ENCODE results near the gene RNF17. TPM values are rescaled to one million over a fixed set of nuclear protein-coding genes. Genes with fewer than 3 reads are reported as not detected.

The RNF17 gene
- total RNA-seq, 1 donor from 2014 or later: not detected

DNA sequence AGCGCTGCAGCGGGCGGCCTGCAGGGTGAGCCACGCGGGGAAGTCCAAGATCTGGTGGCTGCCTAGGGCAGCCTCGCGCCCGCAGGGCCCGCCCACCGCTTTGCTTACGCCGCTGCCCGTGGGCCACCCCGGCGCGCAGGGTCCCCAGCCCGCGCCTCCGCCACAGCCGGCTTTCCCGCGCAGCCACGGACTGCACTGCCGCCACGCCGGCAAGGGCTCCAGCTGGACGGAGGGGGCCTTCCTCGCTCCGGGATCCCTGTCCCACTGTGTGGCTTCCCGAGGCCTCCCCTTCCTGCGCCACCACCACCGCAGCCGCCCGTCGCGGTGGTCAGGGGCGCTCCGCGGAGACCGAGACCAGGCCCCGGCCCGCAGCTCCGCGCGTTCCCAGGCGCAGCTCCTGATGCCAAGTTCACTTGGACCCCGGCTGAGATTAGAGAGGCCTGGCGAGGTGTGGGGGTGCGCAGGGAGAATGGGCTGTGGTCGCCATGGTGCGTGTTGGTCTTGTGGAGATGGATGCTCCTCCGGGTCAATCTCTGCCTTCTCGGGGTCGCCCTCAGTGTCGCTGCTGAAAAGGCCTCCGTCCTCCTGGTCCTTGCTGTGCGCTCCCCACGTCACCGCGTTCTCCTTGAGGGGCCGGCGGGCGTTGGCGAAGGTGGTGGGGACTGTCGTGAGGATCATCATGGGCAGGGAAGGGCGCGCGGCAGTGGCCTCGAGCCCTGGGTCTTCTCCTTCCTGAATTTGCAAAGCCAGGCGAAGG is 17.9 kb upstream of the RNF17 start:
- H3K36me3 Mint-ChIP-seq (ENCODE audit: low read depth): no peaks in the 10 kb centered on the region
- no peaks in the 10 kb centered on the region for H3K9me3 Mint-ChIP-seq
- H3K27me3 Mint-ChIP-seq: peaks cover 36% of the 10 kb centered on the region
- no peak overlapping the region for H3K4me3 Mint-ChIP-seq
- H3K27ac Mint-ChIP-seq: no peak overlapping the region
- H3K4me1 Mint-ChIP-seq: peaks cover 18% of the 10 kb centered on the region
- intact Hi-C loops (cut with micrococcal nuclease): no loop called here
- CTCF ChIA-PET: no interaction called here
- ATAC-seq (ENCODE audit: low read depth) (no peak), DNase-seq (no peak)
- TF ChIP-seq, protein P1, sequence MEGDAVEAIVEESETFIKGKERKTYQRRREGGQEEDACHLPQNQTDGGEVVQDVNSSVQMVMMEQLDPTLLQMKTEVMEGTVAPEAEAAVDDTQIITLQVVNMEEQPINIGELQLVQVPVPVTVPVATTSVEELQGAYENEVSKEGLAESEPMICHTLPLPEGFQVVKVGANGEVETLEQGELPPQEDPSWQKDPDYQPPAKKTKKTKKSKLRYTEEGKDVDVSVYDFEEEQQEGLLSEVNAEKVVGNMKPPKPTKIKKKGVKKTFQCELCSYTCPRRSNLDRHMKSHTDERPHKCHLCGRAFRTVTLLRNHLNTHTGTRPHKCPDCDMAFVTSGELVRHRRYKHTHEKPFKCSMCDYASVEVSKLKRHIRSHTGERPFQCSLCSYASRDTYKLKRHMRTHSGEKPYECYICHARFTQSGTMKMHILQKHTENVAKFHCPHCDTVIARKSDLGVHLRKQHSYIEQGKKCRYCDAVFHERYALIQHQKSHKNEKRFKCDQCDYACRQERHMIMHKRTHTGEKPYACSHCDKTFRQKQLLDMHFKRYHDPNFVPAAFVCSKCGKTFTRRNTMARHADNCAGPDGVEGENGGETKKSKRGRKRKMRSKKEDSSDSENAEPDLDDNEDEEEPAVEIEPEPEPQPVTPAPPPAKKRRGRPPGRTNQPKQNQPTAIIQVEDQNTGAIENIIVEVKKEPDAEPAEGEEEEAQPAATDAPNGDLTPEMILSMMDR (IDR thresholded peaks at IDR 0.05): no peak
- POLR2A ChIA-PET: no interaction called here

DNA sequence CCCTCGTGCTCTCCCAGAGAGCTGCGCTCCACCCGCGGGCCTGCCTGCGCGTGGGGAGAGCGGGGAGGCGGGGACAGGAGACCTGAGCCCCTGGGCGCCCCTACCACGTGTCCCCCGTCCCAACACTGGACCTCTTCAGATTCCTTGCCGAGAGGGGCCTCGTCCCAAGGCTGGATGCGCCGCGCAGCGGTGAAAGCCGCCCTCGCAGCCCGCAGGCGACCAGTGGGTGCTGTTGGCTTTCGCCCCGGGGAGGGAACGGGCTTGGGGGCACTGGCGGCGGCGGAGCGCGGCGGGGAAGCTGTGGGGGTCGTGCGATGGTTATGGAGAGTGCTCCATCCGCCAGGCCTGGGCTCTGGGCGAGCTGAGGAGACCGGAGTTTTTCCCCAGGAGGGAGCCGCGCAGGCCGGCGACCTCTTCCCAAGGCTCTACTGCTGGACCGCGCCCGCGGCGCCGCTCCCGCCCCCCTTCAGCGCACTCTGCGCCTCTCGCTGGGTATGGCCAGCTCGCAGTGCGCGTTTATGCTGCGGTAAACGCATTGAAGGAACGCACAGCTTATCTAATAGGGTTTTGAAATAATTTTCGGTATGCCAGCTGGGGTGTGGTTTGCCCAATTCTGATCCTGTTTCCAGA is 17.2 kb upstream of the RNF17 start:
- DNase-seq: no peak
- CTCF ChIA-PET: no interaction called here
- intact Hi-C loops (cut with micrococcal nuclease): no loop called here
- no peak overlapping the region for H3K4me3 Mint-ChIP-seq
- H3K27ac Mint-ChIP-seq: no peak overlapping the region
- H3K9me3 Mint-ChIP-seq: no peaks in the 10 kb centered on the region
- TF ChIP-seq, protein P1 (IDR thresholded peaks at IDR 0.05): no peak
- POLR2A ChIA-PET: no interaction called here
- peaks cover 36% of the 10 kb centered on the region for H3K27me3 Mint-ChIP-seq
- peaks cover 18% of the 10 kb centered on the region for H3K4me1 Mint-ChIP-seq
- H3K36me3 Mint-ChIP-seq (ENCODE audit: low read depth): no peaks in the 10 kb centered on the region
- no peak for ATAC-seq (ENCODE audit: low read depth)

DNA sequence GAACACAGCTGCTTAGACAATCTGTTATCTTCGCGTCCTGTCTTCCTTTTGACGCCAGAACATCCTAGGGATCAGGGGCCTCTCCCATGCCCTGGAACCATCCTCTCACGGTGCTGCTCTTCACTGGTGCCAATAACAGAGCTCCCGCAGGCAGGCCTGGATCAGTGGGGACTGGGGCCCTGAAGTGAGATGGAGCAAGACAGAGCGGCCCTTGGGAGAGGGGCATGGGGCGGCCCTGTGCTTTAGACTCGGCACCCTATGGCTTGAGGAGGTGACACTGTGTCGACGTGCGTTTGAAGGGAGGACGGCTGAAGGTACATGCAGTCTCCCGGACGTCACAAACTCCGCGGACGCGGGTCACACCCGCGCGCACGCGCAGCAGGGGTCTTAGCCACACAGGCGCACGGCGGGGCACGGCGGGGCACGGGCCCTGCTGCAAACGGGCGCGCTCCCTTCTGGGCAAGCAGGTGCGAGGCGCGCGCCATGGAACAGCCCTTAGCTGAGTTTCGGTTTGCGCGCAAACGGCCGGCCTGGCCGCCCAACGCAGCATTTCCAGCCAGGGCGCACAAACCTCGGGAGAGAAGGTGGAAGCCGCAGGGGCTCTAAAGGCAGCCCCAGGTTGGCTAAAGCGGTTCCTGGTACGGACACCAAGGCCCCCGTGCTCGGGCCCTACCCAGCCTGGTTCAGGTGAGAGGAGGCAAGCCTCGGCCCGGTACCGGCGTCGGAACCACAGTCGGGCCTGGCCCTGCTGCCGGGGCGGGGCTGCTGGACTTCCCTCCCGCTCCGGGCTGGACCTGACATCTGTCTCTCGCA is 16.5 kb upstream of the RNF17 start:
- TF ChIP-seq, protein P1 (IDR thresholded peaks at IDR 0.05): no peak
- no peaks in the 10 kb centered on the region for H3K36me3 Mint-ChIP-seq (ENCODE audit: low read depth)
- ChIA-PET CTCF (no interaction called here), POLR2A (no interaction called here)
- H3K27me3 Mint-ChIP-seq: peaks cover 36% of the 10 kb centered on the region
- peaks cover 18% of the 10 kb centered on the region for H3K4me1 Mint-ChIP-seq
- H3K9me3 Mint-ChIP-seq: no peaks in the 10 kb centered on the region
- peak overlapping the region; percentile 66 for H3K4me3 Mint-ChIP-seq
- no peak overlapping the region for H3K27ac Mint-ChIP-seq
- DNase-seq: no peak
- no peak for ATAC-seq (ENCODE audit: low read depth)
- intact Hi-C loops (cut with micrococcal nuclease): no loop called here

DNA sequence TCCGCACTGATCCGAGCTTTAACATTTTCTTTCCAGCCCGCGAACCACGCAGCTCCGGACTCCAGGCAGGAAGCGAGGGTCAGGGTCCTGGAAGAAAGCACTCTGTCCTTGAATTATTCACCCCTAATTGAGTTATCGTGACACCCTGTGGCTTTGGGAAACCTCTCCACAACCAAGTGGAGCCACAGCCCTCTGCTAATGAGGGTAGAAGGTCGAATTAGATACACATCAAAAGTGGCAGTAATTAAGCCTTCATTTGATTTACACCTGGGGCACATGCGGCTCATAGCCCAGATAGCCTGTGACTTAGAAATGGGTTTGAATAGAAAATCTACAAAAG is 15.9 kb upstream of the RNF17 start:
- ATAC-seq (ENCODE audit: low read depth) (no peak), DNase-seq (no peak)
- Mint-ChIP-seq H3K36me3 (ENCODE audit: low read depth) (no peaks in the 10 kb centered on the region), H3K4me3 (no peak overlapping the region), H3K9me3 (no peaks in the 10 kb centered on the region), H3K4me1 (peaks cover 18% of the 10 kb centered on the region), H3K27ac (no peak overlapping the region), H3K27me3 (peaks cover 38% of the 10 kb centered on the region)
- ChIA-PET CTCF (no interaction called here), POLR2A (no interaction called here)
- intact Hi-C loops (cut with micrococcal nuclease): no loop called here
- TF ChIP-seq, protein P1 (IDR thresholded peaks at IDR 0.05): no peak

DNA sequence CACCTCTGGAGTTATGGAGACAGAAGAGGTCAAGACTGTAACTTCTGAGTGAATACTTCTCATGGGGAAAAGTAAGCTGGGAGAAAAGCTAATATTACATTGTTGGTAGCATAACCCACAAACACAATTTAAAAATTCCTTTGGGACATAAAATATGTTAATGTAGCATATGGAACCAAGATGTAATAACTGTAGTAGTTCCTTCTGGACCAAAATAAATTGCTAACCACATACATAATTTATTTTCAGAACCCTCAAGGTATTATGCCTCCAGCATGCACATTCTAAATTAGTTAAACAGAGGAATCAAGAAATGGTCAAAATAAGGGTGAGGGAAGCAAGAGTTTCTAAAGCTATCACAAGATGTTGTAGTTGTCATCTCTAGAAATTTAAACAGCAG is 4.8 kb upstream of the RNF17 start:
- Mint-ChIP-seq H3K4me3 (no peak overlapping the region), H3K36me3 (ENCODE audit: low read depth) (no peaks in the 10 kb centered on the region), H3K27ac (no peak overlapping the region), H3K27me3 (peaks cover 24% of the 10 kb centered on the region), H3K4me1 (no peaks in the 10 kb centered on the region), H3K9me3 (no peaks in the 10 kb centered on the region)
- CTCF ChIA-PET: no interaction called here
- TF ChIP-seq, protein P1 (IDR thresholded peaks at IDR 0.05): no peak
- ATAC-seq (ENCODE audit: low read depth): no peak
- intact Hi-C loops (cut with micrococcal nuclease): no loop called here
- no peak for DNase-seq
- POLR2A ChIA-PET: no interaction called here
